HepG2 (cell line): Measurements from ENCODE around the gene YY1. TPM values are rescaled to one million over a fixed set of nuclear protein-coding genes. Genes with fewer than 3 reads are reported as not detected.

ENCODE experiments used
- BORCS8-MEF2B ChIP-seq: sonication (generic); formaldehyde crosslinking; IDR thresholded peaks from 2 replicates; pipeline ENCODE4 v1.8.0; 2022; ENCODE audit warnings: mild to moderate bottlenecking, missing genetic modification reagents
- CBX2 ChIP-seq, 2 experiments: fragments of 200-600 bp in 1 of 2; sonication (generic); formaldehyde crosslinking in 1 of 2; IDR thresholded peaks; 2 replicates each; pipeline versions ENCODE4 v1.7.0 to v1.8.1; 2018 to 2022; ENCODE audit warnings: low read depth in 2 of 2, low read length in 1 of 2, mild to moderate bottlenecking in 1 of 2, missing genetic modification reagents in 1 of 2
- ISL2 ChIP-seq: sonication (generic); formaldehyde crosslinking; IDR thresholded peaks from 2 replicates; pipeline ENCODE4 v1.5.0; 2020; ENCODE audit warnings: missing genetic modification reagents
- KLF16 ChIP-seq, 2 experiments: sonication (generic) in 1 of 2; formaldehyde crosslinking in 1 of 2; IDR thresholded peaks; 2 replicates each; pipeline versions ENCODE4 v1.6.1 to v1.8.0; 2016 to 2023; ENCODE audit warnings: missing genetic modification reagents in 2 of 2, missing compliant biosample characterization in 1 of 2
- MAFK ChIP-seq, 2 experiments: IDR thresholded peaks in 1 of 2; conservative IDR thresholded peaks in 1 of 2; 2 replicates each; pipeline ENCODE4 v1.6.1; 2011; ENCODE audit warnings: improper control_type of control experiment in 2 of 2, low read length in 2 of 2
- MXI1 ChIP-seq: IDR thresholded peaks from 3 replicates; pipeline ENCODE4 v1.6.1; 2012; ENCODE audit warnings: low read depth, low read length, inconsistent platforms, borderline replicate concordance
- PCBP2 ChIP-seq: fragments of 200-400 bp; formaldehyde crosslinking; optimal IDR thresholded peaks from 2 replicates; pipeline ENCODE3; 2018; ENCODE audit warnings: low read length, low read depth; ENCODE audit not compliant: poor library complexity, severe bottlenecking
- RFX3 ChIP-seq: IDR thresholded peaks from 2 replicates; pipeline ENCODE4 v1.6.1; 2016; ENCODE audit warnings: missing biosample characterization, missing genetic modification reagents
- SMYD3 ChIP-seq: sonication (generic); formaldehyde crosslinking; IDR thresholded peaks from 2 replicates; pipeline ENCODE4 v1.8.1; 2023; ENCODE audit warnings: mild to moderate bottlenecking, missing genetic modification reagents
- TAF1 ChIP-seq: sonication (generic); formaldehyde crosslinking; IDR thresholded peaks from 2 replicates; pipeline ENCODE4 v1.4.0; 2020; ENCODE audit warnings: missing genetic modification reagents
- TCF7L2 ChIP-seq: IDR thresholded peaks from 2 replicates; pipeline ENCODE4 v1.6.1; 2011; ENCODE audit warnings: mild to moderate bottlenecking, low read depth, low read length, moderate library complexity
- YEATS4 ChIP-seq: sonication (generic); formaldehyde crosslinking; IDR thresholded peaks from 2 replicates; pipeline ENCODE4 v1.4.0; 2020; ENCODE audit warnings: missing genetic modification reagents, borderline replicate concordance
- ZNF510 ChIP-seq: sonication (generic); formaldehyde crosslinking; IDR thresholded peaks from 2 replicates; pipeline ENCODE4 v1.4.0; 2020; ENCODE audit warnings: low read depth, mild to moderate bottlenecking, missing genetic modification reagents
- ZNF543 ChIP-seq: sonication (generic); formaldehyde crosslinking; IDR thresholded peaks from 2 replicates; pipeline ENCODE4 v1.4.0; 2020; ENCODE audit warnings: mild to moderate bottlenecking, missing genetic modification reagents
- ZNF549 ChIP-seq: sonication (generic); formaldehyde crosslinking; IDR thresholded peaks from 2 replicates; pipeline ENCODE4 v1.5.0; 2020; ENCODE audit warnings: missing genetic modification reagents
- ZNF83 ChIP-seq: sonication (generic); formaldehyde crosslinking; IDR thresholded peaks from 2 replicates; pipeline ENCODE4 v1.4.0; 2020; ENCODE audit warnings: missing genetic modification reagents, mild to moderate bottlenecking, borderline replicate concordance
- ZNF841 ChIP-seq: sonication (generic); formaldehyde crosslinking; IDR thresholded peaks from 2 replicates; pipeline ENCODE4 v1.8.1; 2023; ENCODE audit warnings: missing genetic modification reagents, borderline replicate concordance
- ZSCAN25 ChIP-seq: sonication (generic); formaldehyde crosslinking; IDR thresholded peaks from 2 replicates; pipeline ENCODE4 v1.8.0; 2022; ENCODE audit warnings: mild to moderate bottlenecking, missing genetic modification reagents
- polyA plus RNA-seq, 8 experiments: library from polyadenylated mRNA; depleted of rRNA in 3 of 8; stranded (reverse) in 7 of 8; unstranded in 1 of 8; fragments of >200 nt; fragmentation: Illumina TruSeq in 4 of 8; extraction: Trizol in 4 of 8; gene quantifications; 2 replicates each; pipeline versions ENCODE4 v1.2.1 to v1.2.3, GENCODE V29; 2011 to 2016; ENCODE audit warnings: low read depth in 4 of 8, missing spikeins in 1 of 8, mixed read lengths in 1 of 8; ENCODE audit not compliant: insufficient read depth in 1 of 8
- total RNA-seq, 5 experiments: library from RNA; depleted of rRNA; stranded (reverse); fragments of >200 nt; fragmentation: Illumina TruSeq; extraction: Trizol; gene quantifications; 2 replicates each; pipeline ENCODE4 v1.2.3, GENCODE V29; 2016; ENCODE audit warnings: low read depth in 1 of 5
- TF ChIP-seq, protein P1 (sequence below): sonication (generic); formaldehyde crosslinking; IDR thresholded peaks from 2 replicates; pipeline ENCODE4; 2020; ENCODE audit warnings: missing genetic modification reagents, mild to moderate bottlenecking, borderline replicate concordance
- TF ChIP-seq, protein P2 (sequence below), 2 experiments: fragments of 450-650 bp in 1 of 2; sonication (generic) in 1 of 2; formaldehyde crosslinking; IDR thresholded peaks; 2 replicates each; pipeline versions ENCODE4 v1.5.0 to v1.8.0; 2020 to 2022; ENCODE audit warnings: mild to moderate bottlenecking in 1 of 2, missing genetic modification reagents in 1 of 2
- TF ChIP-seq, protein P3 (sequence below): sonication (generic); formaldehyde crosslinking; IDR thresholded peaks from 2 replicates; pipeline ENCODE4 v1.4.0; 2020; ENCODE audit warnings: mild to moderate bottlenecking, missing genetic modification reagents
- TF ChIP-seq, protein P4 (sequence below): sonication (generic); formaldehyde crosslinking; IDR thresholded peaks from 2 replicates; pipeline ENCODE4 v1.4.0; 2020; ENCODE audit warnings: missing genetic modification reagents

YY1 gene
- total and polyA plus RNA-seq, 2 of the 13 experiments (the other 11 are each of a cell fraction or from before 2014, with no cell fraction given): 29.4 to 68.1 TPM

DNA sequence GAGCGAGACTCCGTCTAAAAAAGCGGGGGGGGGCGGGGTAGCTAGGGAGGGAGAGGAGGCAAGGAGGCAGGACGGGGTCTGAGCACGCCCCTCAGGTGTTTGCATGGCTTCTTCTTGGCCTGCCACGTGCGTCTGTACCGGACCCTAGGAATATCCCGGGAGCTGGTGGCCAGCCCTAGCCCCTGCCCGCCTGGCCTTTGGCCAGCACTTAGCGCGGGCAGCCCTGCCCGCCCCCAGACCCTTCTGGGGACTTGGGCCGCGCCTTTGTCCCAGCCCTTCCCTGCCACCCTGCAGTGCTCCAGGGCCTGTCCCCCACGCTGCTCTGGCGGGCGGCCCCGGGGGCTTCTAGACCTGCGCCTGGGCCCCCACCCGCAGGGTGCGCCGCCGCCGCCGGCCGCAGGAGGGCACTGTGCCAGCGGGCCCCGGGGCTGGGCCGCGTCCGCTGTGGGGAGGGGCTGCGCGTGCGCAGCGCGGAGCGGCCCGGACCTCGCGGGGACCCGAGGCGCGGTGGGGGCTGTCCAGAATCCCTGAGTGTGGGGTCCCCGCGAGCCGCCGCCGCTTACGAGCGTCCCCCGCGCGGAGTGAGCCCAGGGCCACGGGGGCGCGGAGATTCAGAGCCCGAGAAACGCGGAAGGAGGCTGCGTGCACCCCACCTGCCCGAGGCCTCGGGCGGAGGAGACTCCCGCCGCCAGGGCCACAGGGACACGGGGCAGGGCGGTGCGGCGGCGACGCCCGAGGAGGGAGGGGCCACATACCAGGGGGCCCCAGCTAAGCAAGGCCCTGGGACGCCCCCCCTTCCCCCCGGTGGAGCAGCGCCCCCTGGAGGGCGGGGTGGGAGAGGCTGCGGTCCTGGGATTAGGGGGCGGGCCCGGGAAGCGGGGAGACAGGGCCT, 46.3 kb downstream of the YY1 start (continued):
- TF ChIP-seq ZNF510 (no peak), ISL2 (CRISPR knock-in tag) (0 out of 2 replicates have a peak, but pooled peaks have one; percentile 51), PCBP2 (no peak), ZSCAN25 (CRISPR knock-in tag) (no peak), SMYD3 (CRISPR knock-in tag) (no peak), MXI1 (peak; percentile 20; the same call in 1 of the 3 replicates), YEATS4 (CRISPR knock-in tag) (peak; percentile 92), RFX3 (CRISPR knock-in tag) (no peak), MAFK (conservative IDR thresholded peaks at IDR 0.05 in 1 of 2, IDR thresholded peaks at IDR 0.05 in 1 of 2; ENCODE audit: low read length in 2 of 2) (no peak), KLF16 (CRISPR knock-in tag; IDR thresholded peaks at IDR 0.05) (peak in 1 of 2 experiments; percentile 57; a peak in 1 of 4 replicates), TAF1 (CRISPR knock-in tag) (peak; percentile 34; the same call in 1 of the 2 replicates), TCF7L2 (no peak), ZNF549 (CRISPR knock-in tag) (no peak), CBX2 (IDR thresholded peaks at IDR 0.05; ENCODE audit: low read depth, low read length) (no peak), CBX2 (CRISPR knock-in tag; IDR thresholded peaks at IDR 0.05; ENCODE audit: low read depth) (peak; percentile 25; the same call in 1 of the 2 replicates), ZNF83 (CRISPR knock-in tag) (peak; percentile 70; the same call in 1 of the 2 replicates), ZNF543 (CRISPR knock-in tag) (no peak), ZNF841 (CRISPR knock-in tag) (no peak), BORCS8-MEF2B (peak; percentile 76)
- TF ChIP-seq, protein P1, sequence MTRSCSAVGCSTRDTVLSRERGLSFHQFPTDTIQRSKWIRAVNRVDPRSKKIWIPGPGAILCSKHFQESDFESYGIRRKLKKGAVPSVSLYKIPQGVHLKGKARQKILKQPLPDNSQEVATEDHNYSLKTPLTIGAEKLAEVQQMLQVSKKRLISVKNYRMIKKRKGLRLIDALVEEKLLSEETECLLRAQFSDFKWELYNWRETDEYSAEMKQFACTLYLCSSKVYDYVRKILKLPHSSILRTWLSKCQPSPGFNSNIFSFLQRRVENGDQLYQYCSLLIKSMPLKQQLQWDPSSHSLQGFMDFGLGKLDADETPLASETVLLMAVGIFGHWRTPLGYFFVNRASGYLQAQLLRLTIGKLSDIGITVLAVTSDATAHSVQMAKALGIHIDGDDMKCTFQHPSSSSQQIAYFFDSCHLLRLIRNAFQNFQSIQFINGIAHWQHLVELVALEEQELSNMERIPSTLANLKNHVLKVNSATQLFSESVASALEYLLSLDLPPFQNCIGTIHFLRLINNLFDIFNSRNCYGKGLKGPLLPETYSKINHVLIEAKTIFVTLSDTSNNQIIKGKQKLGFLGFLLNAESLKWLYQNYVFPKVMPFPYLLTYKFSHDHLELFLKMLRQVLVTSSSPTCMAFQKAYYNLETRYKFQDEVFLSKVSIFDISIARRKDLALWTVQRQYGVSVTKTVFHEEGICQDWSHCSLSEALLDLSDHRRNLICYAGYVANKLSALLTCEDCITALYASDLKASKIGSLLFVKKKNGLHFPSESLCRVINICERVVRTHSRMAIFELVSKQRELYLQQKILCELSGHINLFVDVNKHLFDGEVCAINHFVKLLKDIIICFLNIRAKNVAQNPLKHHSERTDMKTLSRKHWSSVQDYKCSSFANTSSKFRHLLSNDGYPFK: peak; percentile 29; the same call in 1 of the 2 replicates
- TF ChIP-seq, protein P2, sequence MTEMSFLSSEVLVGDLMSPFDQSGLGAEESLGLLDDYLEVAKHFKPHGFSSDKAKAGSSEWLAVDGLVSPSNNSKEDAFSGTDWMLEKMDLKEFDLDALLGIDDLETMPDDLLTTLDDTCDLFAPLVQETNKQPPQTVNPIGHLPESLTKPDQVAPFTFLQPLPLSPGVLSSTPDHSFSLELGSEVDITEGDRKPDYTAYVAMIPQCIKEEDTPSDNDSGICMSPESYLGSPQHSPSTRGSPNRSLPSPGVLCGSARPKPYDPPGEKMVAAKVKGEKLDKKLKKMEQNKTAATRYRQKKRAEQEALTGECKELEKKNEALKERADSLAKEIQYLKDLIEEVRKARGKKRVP (CRISPR knock-in tag; IDR thresholded peaks at IDR 0.05): peak in 1 of 2 experiments; percentile 20; a peak in 1 of 4 replicates
- TF ChIP-seq, protein P3, sequence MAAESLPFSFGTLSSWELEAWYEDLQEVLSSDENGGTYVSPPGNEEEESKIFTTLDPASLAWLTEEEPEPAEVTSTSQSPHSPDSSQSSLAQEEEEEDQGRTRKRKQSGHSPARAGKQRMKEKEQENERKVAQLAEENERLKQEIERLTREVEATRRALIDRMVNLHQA (CRISPR knock-in tag): no peak
- TF ChIP-seq, protein P4, sequence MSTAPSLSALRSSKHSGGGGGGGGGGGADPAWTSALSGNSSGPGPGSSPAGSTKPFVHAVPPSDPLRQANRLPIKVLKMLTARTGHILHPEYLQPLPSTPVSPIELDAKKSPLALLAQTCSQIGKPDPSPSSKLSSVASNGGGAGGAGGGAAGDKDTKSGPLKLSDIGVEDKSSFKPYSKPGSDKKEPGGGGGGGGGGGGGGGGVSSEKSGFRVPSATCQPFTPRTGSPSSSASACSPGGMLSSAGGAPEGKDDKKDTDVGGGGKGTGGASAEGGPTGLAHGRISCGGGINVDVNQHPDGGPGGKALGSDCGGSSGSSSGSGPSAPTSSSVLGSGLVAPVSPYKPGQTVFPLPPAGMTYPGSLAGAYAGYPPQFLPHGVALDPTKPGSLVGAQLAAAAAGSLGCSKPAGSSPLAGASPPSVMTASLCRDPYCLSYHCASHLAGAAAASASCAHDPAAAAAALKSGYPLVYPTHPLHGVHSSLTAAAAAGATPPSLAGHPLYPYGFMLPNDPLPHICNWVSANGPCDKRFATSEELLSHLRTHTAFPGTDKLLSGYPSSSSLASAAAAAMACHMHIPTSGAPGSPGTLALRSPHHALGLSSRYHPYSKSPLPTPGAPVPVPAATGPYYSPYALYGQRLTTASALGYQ (CRISPR knock-in tag): peak; percentile 67; the same call in 1 of the 2 replicates
